HEK293T (cell line): ENCODE measurements around the gene CAMSAP1.
A peak's percentile ranks its signal among the peaks of the same experiment; 100 is the strongest.

Source experiments
- CTCF ChIA-PET: fragments of 350-600 bp; formaldehyde crosslinking; extraction: SDS; loops from one replicate; lab custom pipeline; 2021; ENCODE audit warnings: antibody characterized with exemption, inconsistent platforms; lab: Yijun Ruan, JAX
- POLR2A ChIA-PET: fragments of 350-600 bp; formaldehyde crosslinking; extraction: SDS; loops from one replicate; lab custom pipeline; 2020; ENCODE audit warnings: antibody characterized with exemption, inconsistent platforms; lab: Yijun Ruan, JAX
- DNase-seq: peaks from one replicate; pipeline ENCODE4 v3.0.0; 2012; ENCODE audit warnings: mixed read lengths; ENCODE audit errors: extremely low spot score
- ARNT ChIP-seq: fragments of 450-650 bp; IDR thresholded peaks from 2 replicates; pipeline ENCODE4 v1.6.1; 2017; ENCODE audit warnings: mild to moderate bottlenecking
- BHLHE40 ChIP-seq: fragments of 450-650 bp; IDR thresholded peaks from 2 replicates; pipeline ENCODE4 v1.6.1; 2016; ENCODE audit warnings: mild to moderate bottlenecking, moderate library complexity, borderline replicate concordance
- CTBP1 ChIP-seq: fragments of 450-650 bp; IDR thresholded peaks from 2 replicates; pipeline ENCODE4 v1.6.1; 2016; ENCODE audit warnings: borderline replicate concordance
- ELF4 ChIP-seq: fragments of 450-650 bp; IDR thresholded peaks from 2 replicates; pipeline ENCODE4 v1.6.1; 2017; ENCODE audit warnings: antibody characterized with exemption
- FOXA1 ChIP-seq: fragments of 450-650 bp; IDR thresholded peaks from 2 replicates; pipeline ENCODE4 v1.6.1; 2016; ENCODE audit warnings: mild to moderate bottlenecking
- FOXK2 ChIP-seq: fragments of 450-650 bp; IDR thresholded peaks from 2 replicates; pipeline ENCODE4 v1.6.1; 2016; ENCODE audit warnings: mild to moderate bottlenecking
- FOXM1 ChIP-seq: fragments of 450-650 bp; IDR thresholded peaks from 2 replicates; pipeline ENCODE4 v1.6.1; 2017; ENCODE audit warnings: mild to moderate bottlenecking, borderline replicate concordance
- HDGF ChIP-seq: fragments of 450-650 bp; IDR thresholded peaks from 2 replicates; pipeline ENCODE4 v1.6.1; 2017; ENCODE audit warnings: antibody characterized with exemption, borderline replicate concordance
- L3MBTL2 ChIP-seq: fragments of 450-650 bp; conservative IDR thresholded peaks from 2 replicates; pipeline ENCODE4 v1.6.1; 2016; ENCODE audit warnings: mild to moderate bottlenecking
- LEF1 ChIP-seq: fragments of 450-650 bp; IDR thresholded peaks from 2 replicates; pipeline ENCODE4 v1.6.1; 2017; ENCODE audit warnings: mild to moderate bottlenecking, borderline replicate concordance
- NFRKB ChIP-seq: fragments of 450-650 bp; IDR thresholded peaks from 2 replicates; pipeline ENCODE4 v1.6.1; 2016; ENCODE audit warnings: mild to moderate bottlenecking, moderate library complexity
- PKNOX1 ChIP-seq: fragments of 450-650 bp; IDR thresholded peaks from 2 replicates; pipeline ENCODE4 v1.6.1; 2016
- SP1 ChIP-seq: fragments of 450-650 bp; IDR thresholded peaks from 2 replicates; pipeline ENCODE4 v1.6.1; 2017
- SUZ12 ChIP-seq: fragments of 450-650 bp; IDR thresholded peaks from 2 replicates; pipeline ENCODE4 v1.6.1; 2016; ENCODE audit warnings: mild to moderate bottlenecking
- TARDBP ChIP-seq: fragments of 450-650 bp; IDR thresholded peaks from 2 replicates; pipeline ENCODE4 v1.6.1; 2016
- ZNF384 ChIP-seq: fragments of 450-650 bp; IDR thresholded peaks from 2 replicates; pipeline ENCODE4 v1.6.1; 2016

CAMSAP1 gene, protein sequence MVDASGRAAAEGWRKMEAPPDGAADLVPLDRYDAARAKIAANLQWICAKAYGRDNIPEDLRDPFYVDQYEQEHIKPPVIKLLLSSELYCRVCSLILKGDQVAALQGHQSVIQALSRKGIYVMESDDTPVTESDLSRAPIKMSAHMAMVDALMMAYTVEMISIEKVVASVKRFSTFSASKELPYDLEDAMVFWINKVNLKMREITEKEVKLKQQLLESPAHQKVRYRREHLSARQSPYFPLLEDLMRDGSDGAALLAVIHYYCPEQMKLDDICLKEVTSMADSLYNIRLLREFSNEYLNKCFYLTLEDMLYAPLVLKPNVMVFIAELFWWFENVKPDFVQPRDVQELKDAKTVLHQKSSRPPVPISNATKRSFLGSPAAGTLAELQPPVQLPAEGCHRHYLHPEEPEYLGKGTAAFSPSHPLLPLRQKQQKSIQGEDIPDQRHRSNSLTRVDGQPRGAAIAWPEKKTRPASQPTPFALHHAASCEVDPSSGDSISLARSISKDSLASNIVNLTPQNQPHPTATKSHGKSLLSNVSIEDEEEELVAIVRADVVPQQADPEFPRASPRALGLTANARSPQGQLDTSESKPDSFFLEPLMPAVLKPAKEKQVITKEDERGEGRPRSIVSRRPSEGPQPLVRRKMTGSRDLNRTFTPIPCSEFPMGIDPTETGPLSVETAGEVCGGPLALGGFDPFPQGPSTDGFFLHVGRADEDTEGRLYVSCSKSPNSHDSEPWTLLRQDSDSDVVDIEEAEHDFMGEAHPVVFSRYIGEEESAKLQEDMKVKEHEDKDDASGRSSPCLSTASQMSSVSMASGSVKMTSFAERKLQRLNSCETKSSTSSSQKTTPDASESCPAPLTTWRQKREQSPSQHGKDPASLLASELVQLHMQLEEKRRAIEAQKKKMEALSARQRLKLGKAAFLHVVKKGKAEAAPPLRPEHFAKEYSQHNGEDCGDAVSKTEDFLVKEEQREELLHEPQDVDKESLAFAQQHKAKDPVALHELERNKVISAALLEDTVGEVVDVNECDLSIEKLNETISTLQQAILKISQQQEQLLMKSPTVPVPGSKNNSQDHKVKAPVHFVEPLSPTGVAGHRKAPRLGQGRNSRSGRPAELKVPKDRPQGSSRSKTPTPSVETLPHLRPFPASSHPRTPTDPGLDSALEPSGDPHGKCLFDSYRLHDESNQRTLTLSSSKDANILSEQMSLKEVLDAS (N-terminal part only)

DNA sequence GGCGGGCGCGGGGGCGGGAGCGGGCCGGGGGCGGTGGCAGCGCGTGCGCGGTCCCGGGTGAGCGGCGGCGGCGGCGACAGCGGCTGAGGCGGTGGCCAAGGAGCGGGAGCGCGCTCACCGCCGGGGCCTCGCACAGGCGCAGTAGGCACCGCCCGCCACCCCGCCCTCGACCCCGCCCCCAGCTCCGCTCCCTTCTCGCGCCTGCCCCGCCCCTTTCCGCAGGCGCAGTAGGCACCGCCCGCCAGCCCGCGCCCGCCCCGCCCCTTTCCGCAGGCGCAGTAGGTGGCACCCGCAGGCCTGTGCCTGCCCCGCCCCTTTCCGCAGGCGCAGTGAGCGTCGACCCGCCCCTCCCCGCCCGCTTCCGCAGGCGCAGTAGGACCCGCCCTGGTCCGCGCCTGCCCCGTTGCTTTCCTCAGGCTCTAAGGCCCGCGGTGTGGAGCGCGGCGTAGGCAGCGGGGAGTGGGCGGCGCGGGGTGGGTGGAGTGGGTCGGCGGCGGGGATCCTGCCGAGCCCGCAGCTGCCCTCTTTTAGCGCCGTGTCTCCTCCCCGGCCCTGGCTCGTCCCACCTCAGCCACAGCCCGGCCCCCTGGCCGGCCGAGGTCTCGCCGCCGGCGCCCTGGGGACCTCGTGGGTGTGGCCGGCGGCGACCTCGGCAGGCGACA is at the start of gene CAMSAP1:
TSS of gene CAMSAP1 (minus strand) at position 116 of the 662 bp plus-strand sequence. CDS start 387 bp downstream, outside the sequence.
- CTCF ChIA-PET = no interaction called here
- POLR2A ChIA-PET = interaction anchor here (0.6 to 0.9 kb wide), 2 partner anchors 14 to 48 kb away, joined by 3 to 4 read pairs; no protein-coding TSS in a partner anchor
- TF ChIP-seq HDGF = no peak; the same call in 1 of the 2 replicates
- no peak for TF ChIP-seq TARDBP
- TF ChIP-seq BHLHE40 = no peak
- TF ChIP-seq LEF1 = no peak
- TF ChIP-seq CTBP1 = no peak
- no peak for TF ChIP-seq ARNT
- TF ChIP-seq FOXA1 = no peak
- no peak for TF ChIP-seq SUZ12
- no peak for TF ChIP-seq ELF4
- DNase-seq = peak; percentile 96

GRCh38 chr9:135956802-135957174 is 49.4 kb upstream of the CAMSAP1 start:
- DNase-seq = no peak
- no peak for TF ChIP-seq HDGF
- no peak for TF ChIP-seq LEF1
- no peak for TF ChIP-seq SUZ12
- no peak for TF ChIP-seq ELF4
- no peak for TF ChIP-seq PKNOX1
- no peak for TF ChIP-seq BHLHE40
- no peak for TF ChIP-seq FOXK2
- TF ChIP-seq FOXA1 = no peak
- TF ChIP-seq CTBP1 = no peak
- TF ChIP-seq ARNT = no peak
- TF ChIP-seq SP1 = no peak
- no peak for TF ChIP-seq ZNF384
- TF ChIP-seq TARDBP = no peak
- no peak for TF ChIP-seq NFRKB
- TF ChIP-seq FOXM1 = no peak
- no peak for TF ChIP-seq L3MBTL2
- ChIA-PET CTCF (no interaction called here), POLR2A (no interaction called here)

- CTCF ChIA-PET = interaction anchor here (0.7 to 1.4 kb wide), 2 partner anchors 11 to 18 kb away, joined by 3 read pairs; no protein-coding TSS in a partner anchor
- TF ChIP-seq SUZ12 (no peak), FOXK2 (no peak), FOXA1 (no peak), ZNF384 (no peak)
Measured at GRCh38 chr9:135955934-135956801, 48.8 kb upstream of the CAMSAP1 start.

GRCh38 chr9:135952664-135953206 is 45.4 kb upstream of the CAMSAP1 start:
- DNase-seq = no peak
- ChIA-PET POLR2A (interaction anchor here (1.1 to 1.8 kb wide), 2 partner anchors 9 to 455 kb away, joined by 4 to 5 read pairs; partner anchors contain the start of gene UBAC1), CTCF (no interaction called here)
- TF ChIP-seq LEF1 (no peak), FOXK2 (no peak), CTBP1 (no peak), FOXA1 (no peak), TARDBP (no peak), ELF4 (no peak), FOXM1 (no peak), SUZ12 (no peak), PKNOX1 (no peak), BHLHE40 (no peak), HDGF (no peak), L3MBTL2 (no peak), SP1 (no peak)

More at GRCh38 chr9:135955934-135956801, 48.8 kb upstream of the CAMSAP1 start:
- POLR2A ChIA-PET = interaction anchor here (1.1 kb wide), 1 partner anchor 66 kb away, joined by 3 read pairs; no protein-coding TSS in a partner anchor
- DNase-seq = no peak
